K562 (cell line): ENCODE results near the gene BCL2A1.
"Not testable (repeated sequence)": the region's sequence is repeated elsewhere in the genome, so short reads cannot be mapped to it uniquely, and the experiment has no call there.

Source experiments
- BRD4 ChIP-seq: fragments of 200-600 bp; sonication (generic); IDR thresholded peaks from 2 replicates; pipeline ENCODE4 v1.6.1; 2017; ENCODE audit warnings: inconsistent platforms
- CTCF ChIP-seq, 3 experiments: IDR thresholded peaks in 2 of 3; conservative IDR thresholded peaks in 1 of 3; 2 replicates each; pipeline ENCODE4 v1.5.1; 2011 to 2012; ENCODE audit warnings: low read length in 3 of 3, mild to moderate bottlenecking in 3 of 3, control low read depth in 2 of 3, improper control_type of control experiment in 1 of 3, inconsistent platforms in 1 of 3, low read depth in 1 of 3, mixed read lengths in 1 of 3, moderate library complexity in 1 of 3; ENCODE audit not compliant: insufficient read depth in 2 of 3
- ELF1 ChIP-seq: fragments of 200-800 bp; sonication (Bioruptor generic); IDR thresholded peaks from 2 replicates; pipeline ENCODE4 v1.6.1; 2016; ENCODE audit warnings: missing genetic modification characterization, missing compliant biosample characterization
- MYC ChIP-seq, 2 experiments: fragments of 250-450 bp in 1 of 2; sonication (Bioruptor Pico) in 1 of 2; IDR thresholded peaks; 2 replicates each; pipeline versions ENCODE4 v1.5.1 to v1.6.1; 2012 to 2021; ENCODE audit warnings: low read depth in 2 of 2, borderline replicate concordance in 1 of 2, improper control_type of control experiment in 1 of 2, low read length in 1 of 2, mild to moderate bottlenecking in 1 of 2, moderate library complexity in 1 of 2
- TAF1 ChIP-seq: IDR thresholded peaks from 2 replicates; pipeline ENCODE4 v1.6.1; 2011; ENCODE audit warnings: mild to moderate bottlenecking, low read length, moderate library complexity; ENCODE audit not compliant: insufficient read depth, control insufficient read depth, severe bottlenecking; ENCODE audit errors: extremely low read depth
- ZBTB7A ChIP-seq: IDR thresholded peaks from 2 replicates; pipeline ENCODE4 v1.6.1; 2011; ENCODE audit warnings: low read depth, mild to moderate bottlenecking, low read length, moderate library complexity, borderline replicate concordance; ENCODE audit not compliant: control insufficient read depth

- TF ChIP-seq CTCF (IDR thresholded peaks at IDR 0.05 in 2 of 3, conservative IDR thresholded peaks at IDR 0.05 in 1 of 3; ENCODE audit: insufficient read depth in 2 of 3, low read depth in 1 of 3, low read length in 3 of 3); MYC (IDR thresholded peaks at IDR 0.05; ENCODE audit: low read depth, low read length); MYC (CRISPR knock-in tag; IDR thresholded peaks at IDR 0.05; ENCODE audit: borderline replicate concordance, low read depth); ELF1 (tag); TAF1; ZBTB7A; BRD4: not testable (repeated sequence)
Measured at GRCh38 chr15:79915776-79916501, 55.1 kb downstream of the BCL2A1 start.
